Activated CD8-positive, alpha-beta T cell treated with anti-CD3 and anti-CD28 coated beads, Interleukin-2, amount 10 ng/mL, durations not matched to agents 7 days and 5 days (primary cell): ENCODE data around the gene DIP2C. TPM values are rescaled to one million over a fixed set of nuclear protein-coding genes. Genes with fewer than 3 reads are reported as not detected.
"Not testable (repeated sequence)": the region's sequence is repeated elsewhere in the genome, so short reads cannot be mapped to it uniquely, and the experiment has no call there.

ENCODE experiments used
- ATAC-seq: fragments of 150-1000 bp; cut with Tn5 transposase; one replicate; pipeline ENCODE4 v1.10.0; 2021; ENCODE audit warnings: moderate library complexity
- CTCF ChIA-PET: fragments of 350-600 bp; sonication (Branson Sonifier 250); formaldehyde crosslinking; loops from one replicate; lab custom pipeline; 2021; ENCODE audit warnings: antibody characterized with exemption; lab: Charles Lee
- POLR2A ChIA-PET: fragments of 350-600 bp; sonication (Branson Sonifier 250); formaldehyde crosslinking; loops from one replicate; lab custom pipeline; 2021; ENCODE audit warnings: antibody characterized with exemption; lab: Charles Lee
- DNase-seq: peaks from one replicate; pipeline ENCODE4 v3.0.0-alpha.2; 2020
- H3K27ac Mint-ChIP-seq: one replicate; pipeline ENCODE4 v1.8.0; 2021; ENCODE audit warnings: mild to moderate bottlenecking, mixed read lengths
- H3K27me3 Mint-ChIP-seq: one replicate; pipeline ENCODE4 v1.8.0; 2021; ENCODE audit warnings: low read depth, mixed read lengths
- H3K36me3 Mint-ChIP-seq: one replicate; pipeline ENCODE4 v1.8.0; 2021; ENCODE audit warnings: low read depth, mixed read lengths
- H3K4me1 Mint-ChIP-seq: one replicate; pipeline ENCODE4 v1.8.0; 2021; ENCODE audit warnings: low read depth, mixed read lengths
- H3K4me3 Mint-ChIP-seq: one replicate; pipeline ENCODE4 v1.8.0; 2021; ENCODE audit warnings: mild to moderate bottlenecking, mixed read lengths
- H3K9me3 Mint-ChIP-seq: one replicate; pipeline ENCODE4 v1.8.0; 2022; ENCODE audit warnings: mixed read lengths; ENCODE audit not compliant: insufficient read depth
- total RNA-seq, 2 experiments: library from RNA; stranded (reverse); gene quantifications; one replicate each; pipeline ENCODE4 v1.2.3, GENCODE V29; 2021

The DIP2C gene
- total RNA-seq, 2 experiments from 2014 or later: 0.34 to 0.39 TPM

DNA sequence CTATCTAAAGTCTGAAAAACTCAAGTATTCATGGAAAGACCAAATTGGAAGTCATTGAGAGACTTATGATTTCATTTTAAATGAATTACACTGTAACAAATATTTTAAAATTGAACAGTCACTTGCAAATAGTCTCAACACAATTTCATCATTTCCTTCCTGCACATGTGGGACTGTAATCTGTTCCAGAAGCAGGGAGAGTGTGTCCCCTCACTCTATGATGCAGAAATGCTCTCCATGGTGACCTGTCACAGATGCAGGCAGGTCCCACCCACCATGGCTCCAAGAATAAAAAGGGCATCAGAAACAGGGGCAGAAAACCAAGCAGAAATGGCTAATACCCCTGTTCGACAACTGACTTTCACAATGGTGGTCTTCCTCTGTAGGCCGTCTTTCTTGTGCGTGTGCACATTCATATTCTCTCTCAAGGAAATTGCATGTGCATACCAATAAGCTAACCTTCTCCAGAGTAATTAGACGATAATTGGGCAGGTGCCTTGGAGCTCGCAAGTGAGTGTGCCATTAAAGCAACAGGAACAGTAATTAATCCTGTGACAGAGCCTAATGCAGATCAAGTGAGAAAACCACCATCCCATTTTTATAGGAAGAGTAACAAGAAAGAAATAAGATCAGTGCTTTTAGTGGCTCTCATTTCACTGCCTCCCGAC, 383.3 kb downstream of the DIP2C start:
- Mint-ChIP-seq H3K27ac (no peak overlapping the region), H3K4me1 (peaks cover 6% of the 10 kb centered on the region), H3K27me3 (no peaks in the 10 kb centered on the region), H3K9me3 (no peaks in the 10 kb centered on the region), H3K4me3 (no peak overlapping the region), H3K36me3 (no peaks in the 10 kb centered on the region)
- DNase-seq: no peak
- ATAC-seq: no peak
- ChIA-PET POLR2A (interaction anchor here (0.8 kb wide), 1 partner anchor 9 kb away, joined by 3 read pairs; no protein-coding TSS in a partner anchor), CTCF (no interaction called here)

DNA sequence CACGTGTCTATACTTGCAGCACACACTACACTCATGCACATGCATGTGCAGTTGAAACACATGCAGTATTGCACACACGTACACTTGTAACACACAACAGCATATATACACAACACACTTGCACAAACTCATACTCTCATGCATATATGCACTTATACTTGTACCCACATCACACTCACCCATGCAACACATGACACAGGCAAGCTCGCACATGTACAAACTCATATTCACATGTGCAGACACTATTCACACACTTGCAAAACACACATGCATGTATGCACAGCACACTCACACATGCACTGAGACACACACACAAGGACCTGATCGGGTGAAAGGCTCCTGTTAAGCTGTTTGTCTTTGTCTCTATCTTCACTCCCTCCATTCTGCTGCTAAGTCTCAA, 384.4 kb downstream of the DIP2C start:
- ATAC-seq: no peak
- ChIA-PET POLR2A (no interaction called here), CTCF (no interaction called here)
- no peaks in the 10 kb centered on the region for H3K9me3 Mint-ChIP-seq
- no peaks in the 10 kb centered on the region for H3K36me3 Mint-ChIP-seq
- no peak for DNase-seq
- H3K4me1 Mint-ChIP-seq: peaks cover 6% of the 10 kb centered on the region
- no peak overlapping the region for H3K4me3 Mint-ChIP-seq
- no peak overlapping the region for H3K27ac Mint-ChIP-seq
- no peaks in the 10 kb centered on the region for H3K27me3 Mint-ChIP-seq

DNA sequence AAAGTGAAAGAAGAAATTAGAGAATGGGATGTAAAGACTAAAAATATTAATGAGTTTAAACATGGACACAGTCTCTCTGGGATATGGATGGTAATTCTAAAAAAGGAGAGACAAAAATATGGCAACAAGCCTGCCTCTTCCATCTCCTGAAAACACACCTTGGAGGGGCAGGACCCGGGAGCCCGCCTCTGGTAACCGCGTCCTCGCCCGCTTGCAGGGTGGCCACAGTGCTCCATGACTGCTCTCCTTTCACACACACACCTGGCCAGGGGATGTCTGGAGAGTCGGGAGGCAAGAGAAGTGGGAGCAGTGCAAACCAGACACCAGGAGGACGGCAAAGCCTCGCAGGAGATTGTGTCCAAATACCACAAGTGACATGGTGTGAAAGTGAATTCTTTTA, 387.9 kb downstream of the DIP2C start:
- DNase-seq: no peak
- H3K4me1 Mint-ChIP-seq: peaks cover 4% of the 10 kb centered on the region
- H3K27ac Mint-ChIP-seq: no peak overlapping the region
- no peak for ATAC-seq
- ChIA-PET CTCF (no interaction called here), POLR2A (no interaction called here)
- H3K9me3 Mint-ChIP-seq: no peaks in the 10 kb centered on the region
- H3K36me3 Mint-ChIP-seq: no peaks in the 10 kb centered on the region
- H3K27me3 Mint-ChIP-seq: peaks cover 1% of the 10 kb centered on the region
- no peak overlapping the region for H3K4me3 Mint-ChIP-seq

DNA sequence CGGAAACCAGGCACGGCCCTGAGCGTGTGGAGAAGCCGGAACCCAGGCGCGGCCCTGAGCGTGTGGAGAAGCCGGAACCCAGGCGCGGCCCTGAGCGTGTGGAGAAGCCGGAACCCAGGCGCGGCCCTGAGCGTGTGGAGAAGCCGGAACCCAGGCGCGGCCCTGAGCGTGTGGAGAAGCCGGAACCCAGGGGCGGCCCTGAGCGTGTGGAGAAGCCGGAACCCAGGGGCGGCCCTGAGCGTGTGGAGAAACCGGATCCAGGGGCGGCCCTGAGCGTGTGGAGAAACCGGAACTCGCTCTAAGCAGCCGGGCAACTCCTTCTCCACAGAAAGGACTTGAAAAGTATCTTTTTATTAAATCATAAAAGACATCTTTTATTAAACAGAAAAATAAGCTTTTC, 388.9 kb downstream of the DIP2C start:
- CTCF ChIA-PET, H3K4me3 Mint-ChIP-seq, POLR2A ChIA-PET, DNase-seq, H3K27me3 Mint-ChIP-seq, H3K4me1 Mint-ChIP-seq, H3K27ac Mint-ChIP-seq, ATAC-seq, H3K9me3 Mint-ChIP-seq, H3K36me3 Mint-ChIP-seq: not testable (repeated sequence)

DNA sequence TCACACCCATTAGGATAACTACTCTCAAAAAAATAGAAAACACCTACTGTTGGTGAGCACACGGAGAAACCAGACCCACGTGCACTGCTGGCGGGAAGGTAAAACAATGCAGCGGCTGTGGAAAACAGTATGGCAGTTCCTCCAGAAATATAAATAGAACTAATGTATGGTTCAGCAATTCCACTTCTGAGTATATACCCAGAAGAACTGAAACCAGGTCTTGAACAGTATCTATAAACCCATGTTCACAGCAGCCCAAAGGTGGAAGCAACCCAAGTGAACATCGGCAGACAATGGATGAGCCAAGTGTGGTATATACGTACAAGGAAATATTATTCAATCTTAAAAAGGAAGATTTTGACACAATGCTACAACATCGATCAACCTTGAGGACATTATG, 389.5 kb downstream of the DIP2C start:
- Mint-ChIP-seq H3K27me3 (peaks cover 2% of the 10 kb centered on the region), H3K4me1 (no peaks in the 10 kb centered on the region), H3K4me3 (no peak overlapping the region), H3K9me3 (no peaks in the 10 kb centered on the region), H3K36me3 (no peaks in the 10 kb centered on the region), H3K27ac (no peak overlapping the region)
- ChIA-PET CTCF (no interaction called here), POLR2A (no interaction called here)
- no peak for DNase-seq
- ATAC-seq: no peak

DNA sequence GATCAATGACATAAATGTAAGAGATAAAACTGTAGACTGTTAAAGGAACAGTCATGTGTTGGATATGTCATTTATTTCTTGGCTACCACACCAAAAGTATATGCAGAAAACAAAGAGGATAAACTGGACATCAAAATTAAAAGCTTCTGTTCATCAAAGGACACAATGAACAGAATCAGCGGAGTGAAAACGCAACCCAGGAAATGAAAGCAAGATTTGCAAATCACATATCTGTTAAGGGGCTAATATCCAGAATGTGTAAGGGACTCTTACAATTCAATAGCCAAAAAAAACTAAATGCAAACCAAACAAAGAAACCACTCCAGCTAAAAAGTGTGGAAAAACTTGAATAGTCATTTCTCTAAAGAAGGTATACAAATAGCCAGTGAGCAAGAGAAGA, 390.0 kb downstream of the DIP2C start:
- Mint-ChIP-seq H3K27me3 (peaks cover 2% of the 10 kb centered on the region), H3K36me3 (no peaks in the 10 kb centered on the region), H3K27ac (no peak overlapping the region), H3K4me1 (no peaks in the 10 kb centered on the region), H3K9me3 (no peaks in the 10 kb centered on the region), H3K4me3 (no peak overlapping the region)
- ATAC-seq: no peak
- DNase-seq: no peak
- ChIA-PET CTCF (no interaction called here), POLR2A (no interaction called here)

DNA sequence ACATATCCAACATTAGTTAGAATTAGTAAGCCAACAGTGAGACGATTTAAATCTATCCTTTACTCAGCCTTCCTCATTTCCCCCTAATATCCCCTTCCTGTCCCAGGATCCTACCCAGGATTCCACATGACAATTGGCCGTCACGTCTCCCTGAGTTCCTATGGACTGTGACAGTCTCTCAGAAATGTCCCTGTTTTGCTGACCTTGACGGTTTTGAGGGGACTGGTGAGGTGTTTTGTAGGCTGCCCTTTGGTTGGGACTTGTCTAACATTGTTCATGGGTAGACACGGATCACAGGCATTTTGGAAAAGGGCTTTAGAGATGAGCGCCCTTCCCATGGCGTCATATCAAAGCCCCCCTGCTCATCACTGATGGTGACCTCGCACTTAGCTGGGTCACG, 391.4 kb downstream of the DIP2C start:
- Mint-ChIP-seq H3K4me1 (no peaks in the 10 kb centered on the region), H3K27ac (no peak overlapping the region), H3K4me3 (no peak overlapping the region), H3K27me3 (peaks cover 2% of the 10 kb centered on the region), H3K36me3 (no peaks in the 10 kb centered on the region), H3K9me3 (no peaks in the 10 kb centered on the region)
- no peak for ATAC-seq
- ChIA-PET POLR2A (no interaction called here), CTCF (no interaction called here)
- DNase-seq: no peak

DNA sequence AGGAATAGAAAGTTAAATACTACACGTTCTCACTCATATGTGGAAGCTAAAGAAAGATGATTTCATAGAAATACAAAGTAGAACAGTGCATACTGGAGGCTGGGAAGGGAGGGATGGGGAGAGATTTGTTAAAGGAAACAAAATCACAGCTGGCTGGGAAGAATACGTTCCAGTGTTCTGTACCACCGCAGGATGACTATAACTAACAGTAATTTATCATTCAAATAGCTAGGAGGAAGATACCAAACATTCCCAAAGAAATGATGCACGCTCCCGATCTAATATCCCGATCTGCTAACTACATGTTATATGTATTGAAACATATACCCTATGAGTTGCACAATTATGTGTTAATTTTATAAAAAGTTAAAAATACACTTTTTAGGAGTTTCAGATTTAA, 391.9 kb downstream of the DIP2C start:
- CTCF ChIA-PET: no interaction called here
- POLR2A ChIA-PET: no interaction called here
- H3K9me3 Mint-ChIP-seq: no peaks in the 10 kb centered on the region
- ATAC-seq (no peak), DNase-seq (no peak)
- H3K4me3 Mint-ChIP-seq: no peak overlapping the region
- no peaks in the 10 kb centered on the region for H3K36me3 Mint-ChIP-seq
- no peaks in the 10 kb centered on the region for H3K4me1 Mint-ChIP-seq
- peaks cover 2% of the 10 kb centered on the region for H3K27me3 Mint-ChIP-seq
- H3K27ac Mint-ChIP-seq: no peak overlapping the region

DNA sequence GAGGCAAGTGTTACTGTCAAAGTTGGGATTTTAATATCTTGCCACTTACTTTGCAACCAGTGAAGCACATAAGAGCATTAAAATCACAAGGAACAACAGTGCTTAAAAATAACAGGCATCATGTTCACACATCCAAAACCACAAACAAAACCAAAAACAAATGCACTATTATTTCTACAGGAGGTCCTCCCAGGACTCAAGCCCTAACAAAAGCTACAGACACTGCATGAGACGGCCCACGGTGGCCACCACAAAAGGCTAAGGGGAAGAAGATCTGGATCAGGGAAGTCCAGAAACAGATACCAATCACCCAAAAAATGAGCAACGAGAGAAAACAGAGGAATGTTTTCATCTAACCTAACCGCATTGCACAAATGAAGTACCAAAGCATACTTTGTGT, 395.8 kb downstream of the DIP2C start:
- no peaks in the 10 kb centered on the region for H3K9me3 Mint-ChIP-seq
- DNase-seq: no peak
- H3K36me3 Mint-ChIP-seq: no peaks in the 10 kb centered on the region
- no peaks in the 10 kb centered on the region for H3K4me1 Mint-ChIP-seq
- no peak overlapping the region for H3K4me3 Mint-ChIP-seq
- ChIA-PET CTCF (no interaction called here), POLR2A (no interaction called here)
- H3K27me3 Mint-ChIP-seq: peaks cover 2% of the 10 kb centered on the region
- H3K27ac Mint-ChIP-seq: no peak overlapping the region
- ATAC-seq: no peak

DNA sequence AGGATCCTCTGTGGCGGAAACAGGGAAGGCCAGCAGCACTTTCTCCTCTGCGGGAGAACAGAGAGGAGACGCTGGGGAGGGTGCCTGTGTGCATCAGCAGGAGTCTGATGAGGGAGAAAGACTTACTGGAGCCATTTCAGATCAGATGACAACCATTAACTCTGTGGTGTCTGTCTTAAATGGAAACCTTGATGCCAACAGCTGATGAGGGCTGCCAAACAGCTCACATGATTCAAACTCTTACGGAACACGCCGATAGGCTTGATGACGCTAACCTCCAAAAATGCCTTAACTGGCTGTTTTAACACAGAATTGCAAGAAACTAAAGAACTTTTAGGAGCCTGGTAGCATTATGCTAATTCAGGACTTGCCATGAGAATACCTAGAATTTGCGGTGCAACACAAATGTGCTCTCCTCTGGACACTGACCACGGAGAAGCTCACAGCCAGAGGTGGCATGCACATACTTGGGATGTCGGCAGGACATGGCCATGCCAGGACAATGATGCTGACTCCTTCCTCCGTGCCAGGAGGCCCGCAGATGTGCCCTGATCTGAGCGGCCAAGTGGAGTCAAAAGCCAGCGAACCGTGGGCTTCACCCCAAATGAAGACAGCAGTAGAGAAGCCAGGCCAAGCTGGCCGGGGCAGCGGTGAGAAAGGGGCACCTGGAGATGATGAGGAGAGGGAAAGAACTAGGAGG, 399.3 kb downstream of the DIP2C start:
- H3K36me3 Mint-ChIP-seq: no peaks in the 10 kb centered on the region
- CTCF ChIA-PET: no interaction called here
- DNase-seq: no peak
- H3K27ac Mint-ChIP-seq: no peak overlapping the region
- no peaks in the 10 kb centered on the region for H3K27me3 Mint-ChIP-seq
- POLR2A ChIA-PET: no interaction called here
- ATAC-seq: no peak
- H3K4me1 Mint-ChIP-seq: no peaks in the 10 kb centered on the region
- H3K9me3 Mint-ChIP-seq: no peaks in the 10 kb centered on the region
- H3K4me3 Mint-ChIP-seq: no peak overlapping the region

DNA sequence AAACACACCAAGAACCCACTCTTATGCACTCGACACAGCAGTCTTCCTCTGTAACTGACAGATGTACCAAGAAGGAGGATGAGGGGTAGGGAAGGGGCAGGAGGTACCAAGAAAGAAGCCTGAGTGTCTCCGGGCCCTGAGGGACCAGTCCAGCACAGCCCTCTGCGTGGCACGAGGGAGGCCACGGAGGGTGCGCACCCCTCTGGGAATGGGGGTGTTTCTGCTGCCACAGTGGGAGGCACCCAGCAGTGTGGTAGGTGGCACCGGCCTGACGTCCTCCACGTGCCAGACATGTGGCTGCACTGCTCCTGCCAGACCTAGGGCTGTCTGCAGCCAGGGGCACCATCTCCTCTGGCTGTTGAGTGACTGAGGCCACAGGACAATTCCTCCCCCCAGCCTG, 399.9 kb downstream of the DIP2C start:
- no peaks in the 10 kb centered on the region for H3K27me3 Mint-ChIP-seq
- H3K36me3 Mint-ChIP-seq: no peaks in the 10 kb centered on the region

DNA sequence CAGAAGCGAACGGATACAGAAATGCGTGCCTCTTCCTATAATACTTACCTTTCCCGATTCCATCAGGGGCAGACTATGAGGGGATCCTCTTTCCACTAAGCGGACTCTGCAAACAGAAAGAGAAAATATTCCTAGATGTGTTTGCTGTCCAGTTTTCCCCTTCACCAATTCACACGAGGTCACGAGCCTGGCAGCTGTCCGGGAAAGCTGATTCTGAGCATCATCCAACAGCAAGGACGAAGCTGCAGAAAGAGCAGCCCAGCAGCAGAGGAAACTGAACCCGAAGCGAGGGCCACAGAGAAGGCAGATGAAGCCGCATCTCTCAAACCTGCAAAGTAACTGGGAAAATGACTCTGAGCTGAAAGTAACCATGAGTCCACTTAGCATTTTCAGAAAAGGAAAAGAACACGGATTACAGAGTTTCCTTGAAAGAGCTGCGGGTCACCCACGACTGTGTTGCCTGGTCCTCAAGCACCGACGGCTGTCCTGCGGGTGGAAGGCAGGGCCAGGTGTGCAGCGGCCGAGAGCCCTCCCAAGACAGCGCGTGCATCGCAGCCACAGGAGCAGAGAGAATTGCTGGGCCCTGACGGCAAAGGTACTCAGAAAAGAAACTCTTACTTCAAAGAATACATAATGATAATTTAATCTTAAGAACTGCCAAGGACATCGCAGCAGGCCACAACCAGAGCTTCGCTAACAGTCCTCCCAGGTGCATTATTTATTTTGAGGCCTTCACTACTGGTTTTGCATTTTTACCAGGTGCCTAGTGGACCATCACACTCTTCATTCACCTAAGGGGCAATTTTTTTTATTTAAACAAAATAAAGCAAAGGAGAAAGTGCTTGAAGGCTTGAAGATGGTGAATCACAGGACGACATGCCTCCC, 400.9 kb downstream of the DIP2C start:
- CTCF ChIA-PET: no interaction called here
- Mint-ChIP-seq H3K36me3 (no peaks in the 10 kb centered on the region), H3K27ac (no peak overlapping the region), H3K4me3 (no peak overlapping the region), H3K27me3 (no peaks in the 10 kb centered on the region), H3K4me1 (peaks cover 9% of the 10 kb centered on the region), H3K9me3 (no peaks in the 10 kb centered on the region)
- DNase-seq (no peak), ATAC-seq (no peak)
- POLR2A ChIA-PET: no interaction called here

More for the DNA sequence above, 399.9 kb downstream of the DIP2C start:
- ATAC-seq (no peak), DNase-seq (no peak)
- no peak overlapping the region for H3K4me3 Mint-ChIP-seq
- ChIA-PET POLR2A (no interaction called here), CTCF (no interaction called here)
- H3K4me1 Mint-ChIP-seq: no peaks in the 10 kb centered on the region
- no peaks in the 10 kb centered on the region for H3K9me3 Mint-ChIP-seq
- H3K27ac Mint-ChIP-seq: no peak overlapping the region
